ENCODE data around the gene FAM180B. TPM values are rescaled to one million over a fixed set of nuclear protein-coding genes. Genes with fewer than 3 reads are reported as not detected.
"Not testable (repeated sequence)": the region's sequence is repeated elsewhere in the genome, so short reads cannot be mapped to it uniquely, and the experiment has no call there.

The FAM180B gene
- total RNA-seq, 4 donors from 2014 or later, result 0.37 to 1.1 (median 0.68) TPM

- no peak overlapping the region for H3K27ac ChIP-seq
- no peaks in the 10 kb centered on the region for H3K36me3 ChIP-seq
- H3K27me3 ChIP-seq, result no peaks in the 10 kb centered on the region
- no peak overlapping the region for H3K4me3 ChIP-seq
- TF ChIP-seq POLR2AphosphoS5 (IDR thresholded peaks at IDR 0.05) (no peak), POLR2A (IDR thresholded peaks at IDR 0.05) (no peak), EP300 (IDR thresholded peaks at IDR 0.05) (no peak)
- TF ChIP-seq, protein P1, sequence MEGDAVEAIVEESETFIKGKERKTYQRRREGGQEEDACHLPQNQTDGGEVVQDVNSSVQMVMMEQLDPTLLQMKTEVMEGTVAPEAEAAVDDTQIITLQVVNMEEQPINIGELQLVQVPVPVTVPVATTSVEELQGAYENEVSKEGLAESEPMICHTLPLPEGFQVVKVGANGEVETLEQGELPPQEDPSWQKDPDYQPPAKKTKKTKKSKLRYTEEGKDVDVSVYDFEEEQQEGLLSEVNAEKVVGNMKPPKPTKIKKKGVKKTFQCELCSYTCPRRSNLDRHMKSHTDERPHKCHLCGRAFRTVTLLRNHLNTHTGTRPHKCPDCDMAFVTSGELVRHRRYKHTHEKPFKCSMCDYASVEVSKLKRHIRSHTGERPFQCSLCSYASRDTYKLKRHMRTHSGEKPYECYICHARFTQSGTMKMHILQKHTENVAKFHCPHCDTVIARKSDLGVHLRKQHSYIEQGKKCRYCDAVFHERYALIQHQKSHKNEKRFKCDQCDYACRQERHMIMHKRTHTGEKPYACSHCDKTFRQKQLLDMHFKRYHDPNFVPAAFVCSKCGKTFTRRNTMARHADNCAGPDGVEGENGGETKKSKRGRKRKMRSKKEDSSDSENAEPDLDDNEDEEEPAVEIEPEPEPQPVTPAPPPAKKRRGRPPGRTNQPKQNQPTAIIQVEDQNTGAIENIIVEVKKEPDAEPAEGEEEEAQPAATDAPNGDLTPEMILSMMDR (IDR thresholded peaks at IDR 0.05), result no peak
- ATAC-seq, result no peak
- H3K9me3 ChIP-seq, result no peaks in the 10 kb centered on the region
- WGBS, 2 donors (ENCODE audit: low coverage in 1 of 2), result 80 to 81% methylated on average over 1 to 2 of the region's 2 CpGs
- peaks cover 0 to 12% (median 0%) of the 10 kb centered on the region in 3 donors for H3K4me1 ChIP-seq
Observed at GRCh38 chr11:47560426-47560825, 26.1 kb upstream of the FAM180B start.

DNA sequence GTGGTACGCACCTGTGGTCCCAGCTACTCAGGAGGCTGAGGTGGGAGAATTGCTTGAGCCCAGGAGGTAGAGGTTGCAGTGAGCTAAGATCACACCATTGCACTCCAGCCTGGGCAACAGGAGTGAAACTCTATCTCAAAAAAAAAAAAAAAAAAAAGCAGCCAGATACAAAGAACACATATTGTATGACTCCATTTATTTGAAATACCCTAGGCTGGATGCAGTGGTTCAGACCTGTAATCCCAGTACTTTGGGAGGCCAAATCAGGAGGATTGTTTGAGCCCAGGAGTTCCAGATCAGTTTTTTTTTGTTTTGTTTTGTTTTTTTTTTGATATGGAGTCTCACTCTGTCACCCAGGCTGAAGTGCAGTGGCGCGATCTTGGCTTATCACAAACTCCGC is 24.1 kb upstream of the FAM180B start:
- not testable (repeated sequence) for ATAC-seq, H3K36me3 ChIP-seq, H3K27me3 ChIP-seq, H3K9me3 ChIP-seq, H3K4me3 ChIP-seq, H3K27ac ChIP-seq
- 100% methylated on average over 3 of the region's 4 CpGs; no CpG with 5 or more reads in 1 of the 2 donors for WGBS, 2 donors (ENCODE audit: low coverage in 1 of 2)
- H3K4me1 ChIP-seq, result peaks cover 0 to 28% (median 6%) of the 10 kb centered on the region in 3 donors

- not testable (repeated sequence) for H3K4me3 ChIP-seq, ATAC-seq, H3K9me3 ChIP-seq, H3K27me3 ChIP-seq
- H3K27ac ChIP-seq, result peak overlapping the region in 1 of 4 donors; percentile 83
- H3K4me1 ChIP-seq, result peaks cover 0 to 30% (median 6%) of the 10 kb centered on the region in 3 donors
- 98% methylated on average over 9 to 10 of the region's 10 CpGs for WGBS, 2 donors (ENCODE audit: low coverage in 1 of 2)
- peaks cover 0 to 14% of the 10 kb centered on the region in 2 donors for H3K36me3 ChIP-seq
Observed at GRCh38 chr11:47564366-47564765, 22.1 kb upstream of the FAM180B start.

DNA sequence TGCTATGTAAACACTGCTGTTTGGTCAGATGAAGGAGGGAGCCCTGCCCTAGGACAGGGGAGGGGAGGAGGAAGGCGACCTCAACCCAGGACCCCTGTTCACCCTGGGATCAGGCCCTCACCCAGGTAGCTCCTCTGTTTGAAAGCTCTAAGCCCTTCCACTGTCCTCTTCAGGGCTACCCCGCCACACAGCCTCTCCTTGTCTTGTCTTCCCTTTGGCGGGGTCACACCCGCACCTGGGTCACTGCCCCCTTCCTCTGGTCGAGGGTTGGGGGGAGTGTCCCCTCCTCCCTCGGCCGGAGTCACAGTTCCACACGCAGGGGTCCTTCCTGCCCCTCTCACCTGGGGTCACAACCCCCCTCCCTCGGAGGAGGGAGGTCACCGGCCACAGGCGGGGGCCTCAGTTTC is 21.5 kb upstream of the FAM180B start:
- TF ChIP-seq POLR2A (IDR thresholded peaks at IDR 0.05) (no peak), EP300 (IDR thresholded peaks at IDR 0.05) (no peak), POLR2AphosphoS5 (IDR thresholded peaks at IDR 0.05) (no peak)
- TF ChIP-seq, protein P1 (IDR thresholded peaks at IDR 0.05), result no peak
- H3K27me3 ChIP-seq, result no peaks in the 10 kb centered on the region
- no peaks in the 10 kb centered on the region for H3K9me3 ChIP-seq
- H3K36me3 ChIP-seq, result peaks cover 0 to 19% of the 10 kb centered on the region in 2 donors
- H3K4me1 ChIP-seq, result peaks cover 0 to 30% (median 6%) of the 10 kb centered on the region in 3 donors
- WGBS, 2 donors (ENCODE audit: low coverage in 1 of 2), result 17% methylated on average over 5 of the region's 11 CpGs; no CpG with 5 or more reads in 1 of the 2 donors
- ATAC-seq, result no peak
- H3K4me3 ChIP-seq, result peak overlapping the region; percentile 77 to 91
- H3K27ac ChIP-seq, result peak overlapping the region; percentile 47 to 85 (median 74)

- Histone ChIP-seq H3K27ac (peak within 1 kb of the TSS; percentile 47 to 85 (median 74)), H3K4me3 (peak within 1 kb of the TSS; percentile 77 to 91), H3K9me3 (no peaks in the 10 kb centered on the region), H3K4me1 (peaks cover 0 to 30% (median 6%) of the 10 kb centered on the region in 3 donors), H3K27me3 (no peaks in the 10 kb centered on the region), H3K36me3 (peaks cover 0 to 25% of the 10 kb centered on the region in 2 donors)
- peak; percentile 97 for ATAC-seq
- TF ChIP-seq EP300 (IDR thresholded peaks at IDR 0.05) (no peak), POLR2A (IDR thresholded peaks at IDR 0.05) (peak; percentile 61 to 70), POLR2AphosphoS5 (IDR thresholded peaks at IDR 0.05) (no peak)
- TF ChIP-seq, protein P1 (IDR thresholded peaks at IDR 0.05), result no peak
- WGBS, 2 donors (ENCODE audit: low coverage in 1 of 2), result 0 to 4% methylated on average over 4 to 5 of the region's 86 CpGs
Observed at GRCh38 chr11:47565340-47566148, 20.9 kb upstream of the FAM180B start, which contains the start of gene PTPMT1. Gene PTPMT1 (plus strand): TSS chr11:47565599. CDS start chr11:47565623, 24 bp downstream.
